HG03045 (cell line): ENCODE results near the gene SLC1A4.
A peak's percentile ranks its signal among the peaks of the same experiment; 100 is the strongest.

ENCODE experiments used
- ATAC-seq: cut with Tn5 transposase; IDR thresholded peaks from one replicate; pipeline ENCODE4 v1.9.1; 2021; ENCODE audit warnings: mild to moderate bottlenecking, moderate library complexity; ENCODE audit not compliant: unreplicated experiment

The SLC1A4 gene

GRCh38 chr2:64989126-64989981, at the start of gene SLC1A4:
TSS of gene SLC1A4 (plus strand) at chr2:64989399. CDS start at chr2:64989644, 245 bp downstream.
- peak; percentile 71 for ATAC-seq

- ATAC-seq: no peak
Observed at GRCh38 chr2:64941143-64941542, 48.1 kb upstream of the SLC1A4 start.

GRCh38 chr2:64941801-64942200, 47.4 kb upstream of the SLC1A4 start:
- no peak for ATAC-seq

- ATAC-seq: no peak
Observed at GRCh38 chr2:64942693-64943092, 46.5 kb upstream of the SLC1A4 start.

- no peak for ATAC-seq
Observed at GRCh38 chr2:64943387-64944150, 45.6 kb upstream of the SLC1A4 start.

GRCh38 chr2:64944484-64944883, 44.7 kb upstream of the SLC1A4 start:
- no peak for ATAC-seq

- ATAC-seq: peak; percentile 81
Observed at GRCh38 chr2:64945973-64946768, 43.0 kb upstream of the SLC1A4 start.

- no peak for ATAC-seq
Observed at GRCh38 chr2:64946769-64947247, 42.4 kb upstream of the SLC1A4 start.

- ATAC-seq: no peak
Observed at GRCh38 chr2:64947885-64948284, 41.3 kb upstream of the SLC1A4 start.

- ATAC-seq: no peak
Observed at GRCh38 chr2:64950226-64951160, 38.7 kb upstream of the SLC1A4 start.

- no peak for ATAC-seq
Observed at GRCh38 chr2:64951306-64951953, 37.8 kb upstream of the SLC1A4 start.

- ATAC-seq: no peak
Observed at GRCh38 chr2:64952096-64952495, 37.1 kb upstream of the SLC1A4 start.

- no peak for ATAC-seq
Observed at GRCh38 chr2:64952511-64953482, 36.4 kb upstream of the SLC1A4 start.

GRCh38 chr2:64955467-64955866, 33.7 kb upstream of the SLC1A4 start:
- no peak for ATAC-seq

- ATAC-seq: no peak
Observed at GRCh38 chr2:64957109-64957903, 31.9 kb upstream of the SLC1A4 start.

- ATAC-seq: no peak
Observed at GRCh38 chr2:64958556-64958955, 30.6 kb upstream of the SLC1A4 start.

- no peak for ATAC-seq
Observed at GRCh38 chr2:64960819-64961218, 28.4 kb upstream of the SLC1A4 start.
